Left lung (tissue), 10 donors: Measurements from ENCODE around the gene CHSY1. TPM values are rescaled to one million over a fixed set of nuclear protein-coding genes. Genes with fewer than 3 reads are reported as not detected.

Experiments
- ATAC-seq: fragments of 200-7000 bp; cut with Tn5 transposase; one replicate; pipeline ENCODE4 v1.9.1; 2020; ENCODE audit warnings: moderate library complexity
- DNase-seq, 4 donors: peaks; one replicate each; pipeline ENCODE4 v3.0.0-alpha.2; 2013 to 2020
- H3K27ac ChIP-seq, 2 donors: fragments of 200-600 bp; sonication (generic) in 1 of 2; one replicate each; pipeline versions ENCODE4 v1.5.0 to v1.8.0; 2020 to 2021
- H3K27me3 ChIP-seq, 2 donors: fragments of 200-600 bp; sonication (generic) in 1 of 2; one replicate each; pipeline versions ENCODE4 v1.5.0 to v1.8.0; 2020 to 2021
- H3K36me3 ChIP-seq, 2 donors: fragments of 200-600 bp; sonication (generic) in 1 of 2; one replicate each; pipeline versions ENCODE4 v1.5.0 to v1.8.0; 2020 to 2021
- H3K4me1 ChIP-seq, 2 donors: fragments of 200-600 bp; one replicate each; pipeline ENCODE4 v1.8.0; 2021
- H3K4me3 ChIP-seq, 2 donors: fragments of 200-600 bp; sonication (generic) in 1 of 2; one replicate each; pipeline versions ENCODE4 v1.5.0 to v1.8.0; 2020 to 2021; ENCODE audit warnings: mild to moderate bottlenecking in 1 of 2
- H3K9me3 ChIP-seq, 2 donors: fragments of 200-600 bp; sonication (generic) in 1 of 2; one replicate each; pipeline versions ENCODE4 v1.5.0 to v1.8.0; 2020 to 2021
- intact Hi-C, 2 donors: fragments of 100-400 bp; cut with DNase I; formaldehyde crosslinking; loops; one replicate each; pipeline versions ENCODE4 v1.11.2 to v1.14.2; 2022
- polyA plus RNA-seq, 6 donors: library from polyadenylated mRNA; unstranded; fragments of 120-200 nt; gene quantifications; one replicate each; pipeline ENCODE4 v1.2.1, GENCODE V29; 2013; ENCODE audit not compliant: insufficient read length in 6 of 6
- total RNA-seq, 2 donors: library from RNA; stranded (reverse); fragmentation: NEBNext Ultra II Directional; extraction: Animal tissue kit (Norgen Biotek cat#: 25700); gene quantifications; one replicate each; pipeline ENCODE4 v1.2.1, GENCODE V29; 2021
- TF ChIP-seq, protein P1 (sequence below), 2 donors: fragments of 200-600 bp; sonication (generic) in 1 of 2; IDR thresholded peaks; one replicate each; pipeline versions ENCODE4 v1.5.0 to v1.8.0; 2021; ENCODE audit warnings: antibody characterized with exemption in 2 of 2
- donor health status: DM: no; HTN: yes; CAD: no.
- donor health status: DM: no; HTN: no; CAD: no.

CHSY1 gene
- total and polyA plus RNA-seq, 8 donors = 33.3 to 61.5 (median 51.5) TPM

DNA sequence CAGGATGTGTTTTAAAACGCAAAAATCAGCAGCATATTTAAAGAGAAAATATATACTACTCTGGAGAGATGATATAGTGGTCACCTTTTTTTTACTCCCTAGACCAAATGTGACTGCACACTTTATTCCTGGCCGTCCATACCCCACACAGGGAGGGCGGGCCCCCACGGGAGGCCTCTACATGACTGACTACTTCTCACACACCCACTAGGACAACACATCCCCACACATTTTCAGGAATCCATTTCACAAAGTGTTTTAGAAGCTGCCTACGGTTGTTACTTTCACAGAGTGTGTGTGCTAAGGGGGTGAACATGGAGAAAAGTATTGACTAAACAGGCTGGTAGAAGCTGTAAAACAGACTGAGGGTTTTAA lies 67.9 kb downstream of the CHSY1 start:
- Histone ChIP-seq H3K27me3 (no peaks in the 10 kb centered on the region), H3K36me3 (peaks cover 0 to 4% of the 10 kb centered on the region in 2 donors), H3K27ac (peak overlapping the region; percentile 41 to 73), H3K9me3 (no peaks in the 10 kb centered on the region), H3K4me3 (no peak overlapping the region), H3K4me1 (peaks cover 29 to 78% of the 10 kb centered on the region in 2 donors)
- TF ChIP-seq, protein P1, sequence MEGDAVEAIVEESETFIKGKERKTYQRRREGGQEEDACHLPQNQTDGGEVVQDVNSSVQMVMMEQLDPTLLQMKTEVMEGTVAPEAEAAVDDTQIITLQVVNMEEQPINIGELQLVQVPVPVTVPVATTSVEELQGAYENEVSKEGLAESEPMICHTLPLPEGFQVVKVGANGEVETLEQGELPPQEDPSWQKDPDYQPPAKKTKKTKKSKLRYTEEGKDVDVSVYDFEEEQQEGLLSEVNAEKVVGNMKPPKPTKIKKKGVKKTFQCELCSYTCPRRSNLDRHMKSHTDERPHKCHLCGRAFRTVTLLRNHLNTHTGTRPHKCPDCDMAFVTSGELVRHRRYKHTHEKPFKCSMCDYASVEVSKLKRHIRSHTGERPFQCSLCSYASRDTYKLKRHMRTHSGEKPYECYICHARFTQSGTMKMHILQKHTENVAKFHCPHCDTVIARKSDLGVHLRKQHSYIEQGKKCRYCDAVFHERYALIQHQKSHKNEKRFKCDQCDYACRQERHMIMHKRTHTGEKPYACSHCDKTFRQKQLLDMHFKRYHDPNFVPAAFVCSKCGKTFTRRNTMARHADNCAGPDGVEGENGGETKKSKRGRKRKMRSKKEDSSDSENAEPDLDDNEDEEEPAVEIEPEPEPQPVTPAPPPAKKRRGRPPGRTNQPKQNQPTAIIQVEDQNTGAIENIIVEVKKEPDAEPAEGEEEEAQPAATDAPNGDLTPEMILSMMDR (IDR thresholded peaks at IDR 0.05) = no peak
- intact Hi-C loops = no loop called here
- no peak for DNase-seq
- no peak for ATAC-seq

DNA sequence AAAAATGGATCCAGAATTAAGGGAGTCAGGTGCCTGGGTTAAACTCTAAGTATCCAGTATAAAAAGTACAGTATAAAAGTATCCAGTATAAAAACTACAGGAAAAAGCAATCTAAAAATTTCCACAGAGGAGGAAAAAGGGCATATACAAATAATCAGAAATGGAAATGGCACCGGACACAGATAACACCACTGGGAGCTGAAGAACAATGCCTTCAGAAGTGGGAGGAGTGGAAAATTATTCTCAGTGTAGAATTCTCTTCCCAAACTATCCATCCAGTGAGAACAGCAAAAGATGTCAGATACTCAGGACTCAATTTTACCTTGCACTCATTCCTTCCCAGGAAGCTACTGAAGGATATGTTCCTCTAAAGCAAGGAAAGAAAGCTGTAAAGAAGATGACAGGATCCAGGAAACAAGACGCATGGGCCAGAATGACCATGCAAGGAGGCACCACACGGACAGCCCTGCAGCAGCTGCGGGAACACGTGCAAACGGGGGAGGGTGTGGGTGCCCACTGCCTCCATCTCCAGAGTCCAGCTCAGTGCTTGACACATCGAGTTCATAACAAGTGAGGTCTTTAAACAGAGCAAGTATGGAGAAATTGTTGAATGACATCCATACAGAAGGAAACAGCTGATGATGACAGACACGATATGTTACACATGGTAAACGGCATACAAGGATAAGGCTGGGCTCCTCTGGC lies 68.5 kb downstream of the CHSY1 start:
- intact Hi-C loops = no loop called here
- DNase-seq (peak in 2 of 4 donors; percentile 68 to 79), ATAC-seq (no peak)
- no peaks in the 10 kb centered on the region for H3K9me3 ChIP-seq
- peak overlapping the region; percentile 41 to 73 for H3K27ac ChIP-seq
- H3K4me3 ChIP-seq = no peak overlapping the region
- no peaks in the 10 kb centered on the region for H3K27me3 ChIP-seq
- H3K36me3 ChIP-seq = peaks cover 0 to 7% of the 10 kb centered on the region in 2 donors
- H3K4me1 ChIP-seq = peaks cover 25 to 74% of the 10 kb centered on the region in 2 donors
- TF ChIP-seq, protein P1 (IDR thresholded peaks at IDR 0.05) = no peak

DNA sequence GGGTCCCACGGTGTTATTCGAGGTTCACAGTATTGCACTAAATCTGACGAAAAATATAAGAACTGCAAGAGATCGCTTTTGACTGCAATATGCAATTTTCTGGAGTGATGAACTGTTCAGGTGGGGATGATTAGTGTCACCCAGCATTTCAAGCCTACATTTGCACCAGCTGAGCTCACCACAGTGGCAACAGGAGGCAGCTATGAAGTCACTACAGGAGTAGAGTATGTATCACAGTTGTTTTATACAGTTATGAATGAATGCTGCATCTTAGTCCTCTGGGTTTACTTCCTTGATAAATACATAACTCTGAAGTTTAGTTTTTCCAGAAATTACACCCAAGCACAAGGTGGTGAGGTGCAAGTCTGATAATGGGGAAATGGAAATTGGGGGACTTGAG lies 69.6 kb downstream of the CHSY1 start:
- Histone ChIP-seq H3K9me3 (no peaks in the 10 kb centered on the region), H3K36me3 (peaks cover 0 to 18% of the 10 kb centered on the region in 2 donors), H3K4me1 (peaks cover 21 to 72% of the 10 kb centered on the region in 2 donors), H3K4me3 (no peak overlapping the region), H3K27me3 (no peaks in the 10 kb centered on the region), H3K27ac (peak overlapping the region in 1 of 2 donors; percentile 73)
- TF ChIP-seq, protein P1 (IDR thresholded peaks at IDR 0.05) = no peak
- ATAC-seq (no peak), DNase-seq (no peak)
- intact Hi-C loops = no loop called here

DNA sequence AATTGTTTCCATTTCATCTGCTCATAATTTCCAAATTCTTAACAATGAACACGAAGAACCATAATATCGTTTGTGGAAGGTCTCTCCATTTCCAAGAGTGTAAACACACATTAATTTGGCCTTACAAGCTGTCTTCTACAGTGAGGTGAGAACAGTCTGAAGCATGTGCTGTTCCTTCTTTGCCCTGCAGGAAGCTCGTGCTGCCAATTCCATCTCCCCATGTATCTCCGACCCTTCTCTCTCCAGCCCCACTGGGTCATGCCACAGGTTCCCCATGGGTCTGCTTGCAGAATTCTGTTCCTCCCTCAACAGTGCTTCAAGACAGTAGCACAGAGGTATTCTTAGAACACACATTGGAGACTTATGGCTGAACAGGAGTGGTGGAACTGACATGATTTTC lies 70.5 kb downstream of the CHSY1 start:
- Histone ChIP-seq H3K9me3 (no peaks in the 10 kb centered on the region), H3K36me3 (peaks cover 0 to 18% of the 10 kb centered on the region in 2 donors), H3K4me3 (no peak overlapping the region), H3K27me3 (no peaks in the 10 kb centered on the region), H3K27ac (no peak overlapping the region), H3K4me1 (peaks cover 15 to 72% of the 10 kb centered on the region in 2 donors)
- intact Hi-C loops = no loop called here
- no peak for DNase-seq
- TF ChIP-seq, protein P1 (IDR thresholded peaks at IDR 0.05) = no peak
- ATAC-seq = no peak

DNA sequence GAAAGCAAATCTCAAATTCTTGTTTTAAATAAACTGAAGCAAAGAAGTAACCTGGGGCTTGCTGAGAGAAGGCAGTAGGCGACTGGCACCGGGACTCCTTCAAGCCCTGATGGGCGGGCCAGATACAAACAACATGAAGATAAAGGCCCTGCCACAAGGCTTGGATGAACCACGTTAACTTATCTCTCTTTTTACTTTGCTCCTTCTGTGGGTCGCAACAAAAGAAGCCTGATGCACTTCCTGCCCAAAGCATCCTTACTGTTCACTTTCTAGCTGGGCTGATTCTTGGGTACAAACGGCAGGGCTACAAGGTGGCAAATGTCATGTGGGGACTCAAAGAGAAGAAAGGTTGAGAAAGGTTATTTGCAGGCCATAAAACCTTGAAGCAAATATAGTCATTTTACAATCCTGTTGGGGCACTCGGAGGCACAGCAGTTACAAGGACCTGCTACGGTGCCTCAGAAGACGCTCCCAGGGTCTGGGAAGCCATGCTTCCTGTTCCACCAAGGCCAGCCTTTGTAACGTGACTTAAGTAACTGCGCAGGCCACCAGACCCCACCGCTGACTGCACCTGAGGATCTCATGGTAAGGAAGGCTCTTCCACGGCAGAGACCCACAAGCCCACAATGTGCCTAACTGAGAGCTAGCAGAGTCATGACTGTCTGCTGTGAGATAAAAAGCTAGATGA lies 71.1 kb downstream of the CHSY1 start:
- Histone ChIP-seq H3K4me3 (no peak overlapping the region), H3K9me3 (no peaks in the 10 kb centered on the region), H3K4me1 (peaks cover 15 to 78% of the 10 kb centered on the region in 2 donors), H3K27ac (peak overlapping the region in 1 of 2 donors; percentile 86), H3K27me3 (no peaks in the 10 kb centered on the region), H3K36me3 (peaks cover 0 to 18% of the 10 kb centered on the region in 2 donors)
- intact Hi-C loops = no loop called here
- TF ChIP-seq, protein P1 (IDR thresholded peaks at IDR 0.05) = no peak
- no peak for ATAC-seq
- no peak for DNase-seq
